HG03378 (cell line): ENCODE data around the gene PTPRD.

Experiments used
- ATAC-seq: cut with Tn5 transposase; IDR thresholded peaks from one replicate; pipeline ENCODE4 v1.9.1; 2021; ENCODE audit warnings: mild to moderate bottlenecking, moderate library complexity; ENCODE audit not compliant: unreplicated experiment

The PTPRD gene

DNA sequence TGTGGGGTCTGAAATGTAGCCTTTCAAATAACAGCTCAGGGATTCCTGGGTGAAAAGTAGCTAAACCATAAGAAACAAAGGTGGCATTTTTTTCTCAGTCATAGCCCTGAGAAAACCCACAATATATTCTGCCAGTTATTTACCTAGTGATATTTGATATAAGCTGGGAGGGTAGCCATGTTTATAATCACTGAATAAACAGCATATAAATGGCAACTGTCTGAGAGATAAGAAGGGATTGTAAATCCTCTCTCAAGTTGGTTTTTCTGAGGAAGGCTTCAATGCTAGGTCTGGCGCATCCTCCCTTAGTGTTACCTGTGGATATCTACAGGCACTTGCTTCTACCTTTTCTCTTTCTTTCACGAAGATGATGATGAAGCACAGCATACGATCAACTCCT is 1732.7 kb downstream of the PTPRD start:
- ATAC-seq, result no peak

- ATAC-seq, result no peak
Observed at GRCh38 chr9:8879284-8879683, 1733.5 kb downstream of the PTPRD start.

DNA sequence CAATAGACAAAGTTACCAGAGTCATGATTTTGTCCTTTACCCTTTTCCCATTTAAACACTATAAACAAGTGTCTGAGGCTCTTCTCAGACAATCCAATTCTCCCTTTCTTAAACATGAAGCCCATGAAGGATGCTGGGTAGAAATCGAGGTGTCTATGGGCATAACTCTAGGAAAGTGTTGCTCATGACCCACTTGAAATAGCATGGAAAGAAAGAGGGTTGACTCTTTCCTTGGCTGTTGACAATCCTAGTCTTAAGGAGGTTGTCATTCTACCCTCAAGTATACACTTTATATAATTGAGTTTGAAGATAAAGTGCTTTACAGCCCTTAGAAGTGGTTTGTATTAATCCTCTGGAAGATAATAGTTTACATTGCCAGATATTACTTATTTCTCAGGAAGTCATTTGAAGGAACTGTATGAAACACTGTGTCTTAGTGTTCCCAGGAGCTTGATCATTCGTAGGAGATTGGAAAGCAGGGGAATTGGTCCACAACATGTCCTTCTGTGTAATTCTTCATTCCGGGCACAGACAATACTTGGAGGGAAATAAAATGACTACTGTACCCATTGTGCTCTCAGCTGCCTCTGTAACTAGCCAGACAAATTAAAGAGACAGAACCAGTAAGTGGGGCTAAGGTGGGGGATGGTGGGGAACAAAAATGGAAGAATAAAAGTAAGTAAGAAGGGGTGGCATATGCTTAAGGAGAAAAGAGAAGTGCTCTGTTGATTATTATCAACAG is 1734.9 kb downstream of the PTPRD start:
- no peak for ATAC-seq

DNA sequence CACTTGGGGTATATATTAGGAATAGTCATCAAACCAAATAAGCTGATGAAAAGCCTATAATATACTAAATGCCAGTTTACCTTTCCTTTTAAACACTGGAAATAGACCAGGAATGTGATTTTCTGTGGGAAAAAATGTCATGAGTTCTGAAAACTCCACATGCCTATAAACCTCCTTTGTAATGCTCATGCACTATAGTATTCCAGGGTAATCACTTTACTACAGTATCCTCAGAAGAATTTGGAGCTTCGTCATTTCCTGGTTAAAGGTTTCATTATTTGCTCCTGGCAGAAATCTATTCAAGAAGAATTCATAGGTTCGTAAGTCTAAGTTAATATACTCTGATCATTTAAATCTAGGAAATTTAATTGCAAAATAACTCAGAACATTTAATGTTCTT is 1736.5 kb downstream of the PTPRD start:
- ATAC-seq, result no peak

- ATAC-seq, result no peak
Observed at GRCh38 chr9:8874482-8874881, 1738.3 kb downstream of the PTPRD start.

DNA sequence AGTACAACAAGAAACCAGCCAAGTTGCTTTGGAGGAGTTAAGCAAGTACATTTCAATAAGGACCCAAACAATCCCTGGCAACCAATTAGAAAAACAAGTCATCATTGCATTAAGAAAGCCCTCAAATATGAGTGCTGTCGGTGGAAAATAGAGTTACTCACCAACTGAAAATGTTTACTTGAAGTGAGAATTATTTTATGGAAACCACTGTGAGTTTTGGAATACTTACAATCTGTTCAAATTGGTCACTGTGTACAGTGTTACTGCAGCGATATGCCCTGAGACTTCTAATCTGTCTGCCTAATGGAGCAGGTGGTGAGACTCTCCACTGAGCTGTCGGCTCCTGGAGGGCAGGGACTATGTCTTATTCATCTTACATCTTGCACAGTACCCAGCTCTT is 1740.0 kb downstream of the PTPRD start:
- ATAC-seq, result no peak

DNA sequence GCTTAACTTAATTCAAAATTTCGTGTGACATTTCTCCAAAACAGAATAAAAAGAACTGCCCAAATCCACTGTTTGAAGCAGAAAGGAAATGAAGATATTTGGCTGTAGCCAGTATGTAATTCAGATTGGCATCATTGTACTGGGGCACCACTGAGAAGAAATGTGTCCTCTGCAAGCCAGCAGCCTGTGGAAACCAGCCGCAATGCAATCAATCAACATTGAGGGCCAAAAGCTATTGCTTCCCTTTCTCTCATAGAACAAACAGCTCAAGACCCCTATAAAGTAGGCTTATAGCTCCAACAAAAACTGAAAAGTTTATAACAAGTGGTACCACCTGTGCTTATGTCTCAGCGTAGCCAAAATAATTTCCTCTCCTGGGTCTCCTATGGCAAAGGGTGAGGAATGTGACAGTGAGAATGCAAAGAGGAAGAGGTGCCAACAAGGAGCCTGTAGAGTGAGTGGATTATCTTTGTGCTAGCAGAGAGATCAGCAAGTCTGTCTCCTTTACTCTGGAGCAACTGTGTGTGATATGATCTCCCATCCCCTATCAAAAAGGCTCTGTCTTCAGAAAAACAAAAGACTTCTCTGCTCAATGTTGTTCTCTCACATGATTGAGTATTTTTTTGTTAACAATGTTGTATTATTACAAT is 1740.9 kb downstream of the PTPRD start:
- ATAC-seq, result no peak

- ATAC-seq, result no peak
Observed at GRCh38 chr9:8871396-8871795, 1741.4 kb downstream of the PTPRD start.

GRCh38 chr9:8869812-8870211 is 1743.0 kb downstream of the PTPRD start:
- no peak for ATAC-seq

DNA sequence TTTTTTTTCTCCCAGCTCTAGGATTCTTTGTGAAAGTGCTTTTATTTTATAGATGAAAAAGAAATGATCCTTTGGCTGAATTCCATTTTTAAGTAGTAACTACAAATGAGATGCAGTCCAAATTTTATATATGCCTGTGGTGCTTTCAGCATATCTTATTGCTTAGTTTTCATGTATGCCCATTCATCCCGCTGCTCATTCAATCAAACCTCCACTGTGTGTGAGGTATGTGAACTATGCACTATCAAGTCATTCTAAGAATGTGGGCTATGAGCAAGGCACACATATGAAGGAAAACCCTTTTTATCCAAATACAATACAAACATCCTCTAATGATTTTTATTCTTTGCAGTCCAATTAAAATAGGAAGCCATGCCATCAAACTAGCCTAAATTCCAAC is 1744.2 kb downstream of the PTPRD start:
- ATAC-seq, result no peak

GRCh38 chr9:8867148-8867547 is 1745.7 kb downstream of the PTPRD start:
- no peak for ATAC-seq

- no peak for ATAC-seq
Observed at GRCh38 chr9:8864545-8864896, 1748.3 kb downstream of the PTPRD start.

GRCh38 chr9:8863886-8864544 is 1748.8 kb downstream of the PTPRD start:
- ATAC-seq, result no peak

GRCh38 chr9:8863069-8863468 is 1749.7 kb downstream of the PTPRD start:
- no peak for ATAC-seq

DNA sequence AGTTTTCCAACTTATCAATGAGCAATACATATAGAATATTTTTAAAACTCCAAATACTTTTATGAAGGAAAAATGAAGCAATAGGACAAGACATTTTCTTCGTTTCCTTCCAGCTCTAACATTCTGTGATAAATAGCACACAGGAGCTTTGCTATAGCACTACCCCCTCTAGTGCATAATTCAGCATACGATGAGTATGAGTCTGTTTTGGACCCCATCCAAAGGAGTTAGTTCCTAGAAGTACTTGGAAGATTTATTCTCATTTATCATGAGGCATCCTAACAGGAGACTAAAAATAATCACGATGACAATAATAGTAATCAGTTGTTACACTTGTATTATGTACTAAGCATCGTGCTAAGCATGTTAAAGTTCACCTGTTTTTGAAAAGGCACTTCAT is 1751.9 kb downstream of the PTPRD start:
- no peak for ATAC-seq

- no peak for ATAC-seq
Observed at GRCh38 chr9:8860086-8860485, 1752.7 kb downstream of the PTPRD start.

- ATAC-seq, result no peak
Observed at GRCh38 chr9:8859416-8859815, 1753.4 kb downstream of the PTPRD start.

DNA sequence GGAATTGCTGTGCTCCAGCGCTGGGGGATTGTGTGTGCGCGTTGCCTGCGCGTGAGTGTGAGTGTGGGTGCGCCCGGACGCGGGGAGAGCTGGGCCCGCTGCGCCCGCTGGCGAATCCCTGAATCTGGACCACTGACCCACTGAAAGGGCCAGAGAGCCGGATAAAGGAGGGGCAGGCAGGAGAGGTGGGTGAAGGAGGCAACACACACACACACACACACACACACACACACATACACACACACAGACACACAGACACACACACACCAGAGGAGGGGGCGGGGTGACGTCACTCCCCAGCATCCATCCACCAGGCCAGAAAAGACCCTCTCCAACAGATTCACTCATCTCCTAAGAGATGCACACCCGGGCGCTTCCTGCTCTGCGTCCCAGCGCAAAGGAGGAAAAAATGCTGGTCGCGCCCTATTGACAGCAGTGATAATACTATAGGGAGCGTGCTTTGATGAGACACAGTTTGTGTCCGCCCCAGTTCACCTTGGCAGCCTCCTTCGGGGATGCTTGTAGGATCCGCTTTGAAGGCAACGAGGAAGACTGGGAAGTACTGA is 1754.1 kb downstream of the PTPRD start:
- no peak for ATAC-seq

DNA sequence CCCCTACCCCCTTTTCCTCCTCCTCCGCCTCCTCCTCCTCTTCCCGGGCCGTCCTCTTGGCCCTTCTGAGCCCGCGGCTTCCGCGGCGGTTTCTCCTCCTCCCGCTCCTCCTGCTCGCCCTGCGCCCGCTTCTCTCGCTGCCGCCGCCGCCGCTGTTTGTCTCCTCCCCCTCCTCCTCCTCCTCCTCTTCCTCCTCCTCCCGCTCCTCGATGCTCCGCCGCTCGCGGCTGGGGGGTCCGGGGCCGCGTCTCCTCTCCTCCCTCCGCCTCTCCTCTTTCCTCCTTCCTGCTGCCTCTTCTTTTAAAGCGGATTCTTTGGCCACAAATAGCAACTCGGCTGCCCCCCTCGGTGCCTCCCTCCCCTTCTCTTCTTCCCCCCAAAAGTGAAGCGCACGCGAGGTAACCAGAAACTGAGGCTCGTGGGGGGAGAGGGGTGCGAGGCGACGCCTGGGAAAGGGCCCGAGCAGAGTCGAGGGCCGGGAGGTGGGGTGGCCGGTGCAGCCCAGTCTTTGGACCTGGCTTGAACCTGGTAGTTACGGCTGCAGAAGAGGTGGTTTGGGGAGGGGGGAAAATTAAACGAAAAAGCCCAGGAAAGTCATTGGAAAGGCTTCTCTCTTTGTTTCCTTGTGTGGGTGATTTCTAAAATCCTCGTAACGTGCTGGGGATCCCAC is 1754.7 kb downstream of the PTPRD start:
- ATAC-seq, result no peak

- ATAC-seq, result no peak
Observed at GRCh38 chr9:8857068-8857925, 1755.5 kb downstream of the PTPRD start.
